OCI-M2 (cell line): ENCODE data around the gene SHISA6.

Experiments used
- DNase-seq: peaks from one replicate; lab custom pipeline; 2025; ENCODE audit not compliant: unreplicated experiment; lab: John Stamatoyannopoulos, UW

SHISA6 gene

GRCh38 chr17:11340803-11341202, 99.8 kb downstream of the SHISA6 start:
- no peak for DNase-seq

- no peak for DNase-seq
Observed at GRCh38 chr17:11342138-11342537, 101.1 kb downstream of the SHISA6 start.

- DNase-seq = no peak
Observed at GRCh38 chr17:11349106-11349505, 108.1 kb downstream of the SHISA6 start.

- no peak for DNase-seq
Observed at GRCh38 chr17:11351479-11351878, 110.5 kb downstream of the SHISA6 start.

- no peak for DNase-seq
Observed at GRCh38 chr17:11353601-11354000, 112.6 kb downstream of the SHISA6 start.

- DNase-seq = no peak
Observed at GRCh38 chr17:11356371-11356770, 115.4 kb downstream of the SHISA6 start.

GRCh38 chr17:11363565-11364117, 122.6 kb downstream of the SHISA6 start:
- no peak for DNase-seq

- DNase-seq = no peak
Observed at GRCh38 chr17:11366272-11366850, 125.3 kb downstream of the SHISA6 start.

- DNase-seq = no peak
Observed at GRCh38 chr17:11369575-11369974, 128.6 kb downstream of the SHISA6 start.

- DNase-seq = no peak
Observed at GRCh38 chr17:11372692-11373091, 131.7 kb downstream of the SHISA6 start.

GRCh38 chr17:11378506-11378905, 137.5 kb downstream of the SHISA6 start:
- no peak for DNase-seq

GRCh38 chr17:11380761-11381160, 139.7 kb downstream of the SHISA6 start:
- no peak for DNase-seq

- DNase-seq = no peak
Observed at GRCh38 chr17:11383157-11383556, 142.1 kb downstream of the SHISA6 start.

GRCh38 chr17:11384131-11384530, 143.1 kb downstream of the SHISA6 start:
- no peak for DNase-seq

- no peak for DNase-seq
Observed at GRCh38 chr17:11387610-11388009, 146.6 kb downstream of the SHISA6 start.

GRCh38 chr17:11388054-11388453, 147.0 kb downstream of the SHISA6 start:
- DNase-seq = no peak

- no peak for DNase-seq
Observed at GRCh38 chr17:11389583-11389982, 148.6 kb downstream of the SHISA6 start.

GRCh38 chr17:11391134-11391533, 150.1 kb downstream of the SHISA6 start:
- no peak for DNase-seq

- no peak for DNase-seq
Observed at GRCh38 chr17:11404431-11405276, 163.6 kb downstream of the SHISA6 start.

GRCh38 chr17:11406716-11407115, 165.7 kb downstream of the SHISA6 start:
- DNase-seq = no peak

- DNase-seq = no peak
Observed at GRCh38 chr17:11412654-11413053, 171.6 kb downstream of the SHISA6 start.

GRCh38 chr17:11418342-11418741, 177.3 kb downstream of the SHISA6 start:
- DNase-seq = no peak
